NK-92 (cell line): Measurements from ENCODE around the gene ENO1.
A peak's percentile ranks its signal among the peaks of the same experiment; 100 is the strongest.
"Not testable (repeated sequence)": the region's sequence is repeated elsewhere in the genome, so short reads cannot be mapped to it uniquely, and the experiment has no call there.

Source experiments
- DNase-seq: peaks from one replicate; lab custom pipeline; 2025; ENCODE audit not compliant: unreplicated experiment; lab: John Stamatoyannopoulos, UW

Gene ENO1

DNA sequence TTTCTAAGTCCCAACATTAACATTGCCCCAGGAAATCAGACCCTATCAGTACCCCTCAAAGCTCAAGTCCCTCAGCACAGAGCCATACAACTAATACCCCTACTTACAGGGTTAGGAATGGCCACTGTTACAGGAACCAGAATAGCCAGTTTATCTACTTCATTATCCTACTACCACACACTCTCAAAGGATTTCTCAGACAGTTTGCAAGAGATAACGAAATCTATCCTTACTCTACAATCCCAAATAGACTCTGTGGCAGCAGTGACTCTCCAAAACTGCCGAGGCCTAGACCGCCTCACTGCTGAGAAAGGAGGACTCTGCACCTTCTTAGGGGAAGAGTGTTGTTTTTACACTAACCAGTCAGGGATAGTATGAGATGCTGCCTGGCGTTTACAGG is 19.0 kb upstream of the ENO1 start:
- not testable (repeated sequence) for DNase-seq

- DNase-seq: not testable (repeated sequence)
Observed at GRCh38 chr1:8896775-8897174, 18.3 kb upstream of the ENO1 start.

DNA sequence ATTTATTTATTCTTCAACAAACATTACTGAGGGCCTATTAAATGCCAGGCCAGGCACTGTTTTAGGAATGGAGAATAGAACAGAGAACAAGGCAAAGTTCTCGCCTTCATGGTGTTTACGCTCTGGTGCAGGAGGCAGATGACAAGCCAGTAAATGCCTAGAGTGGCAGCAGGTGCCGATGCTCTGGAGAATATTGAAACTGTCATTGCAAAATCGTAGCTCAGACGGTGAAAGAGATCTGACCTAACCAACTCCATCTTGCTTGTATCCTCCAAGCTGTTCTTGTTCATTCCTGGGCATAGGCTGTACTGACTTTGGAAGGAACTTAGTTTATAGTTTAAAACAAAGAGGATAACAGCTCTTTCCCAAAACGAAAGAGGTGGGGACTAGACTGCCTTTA is 13.5 kb upstream of the ENO1 start:
- DNase-seq: no peak

GRCh38 chr1:8891401-8891800 is 12.9 kb upstream of the ENO1 start:
- DNase-seq: no peak

DNA sequence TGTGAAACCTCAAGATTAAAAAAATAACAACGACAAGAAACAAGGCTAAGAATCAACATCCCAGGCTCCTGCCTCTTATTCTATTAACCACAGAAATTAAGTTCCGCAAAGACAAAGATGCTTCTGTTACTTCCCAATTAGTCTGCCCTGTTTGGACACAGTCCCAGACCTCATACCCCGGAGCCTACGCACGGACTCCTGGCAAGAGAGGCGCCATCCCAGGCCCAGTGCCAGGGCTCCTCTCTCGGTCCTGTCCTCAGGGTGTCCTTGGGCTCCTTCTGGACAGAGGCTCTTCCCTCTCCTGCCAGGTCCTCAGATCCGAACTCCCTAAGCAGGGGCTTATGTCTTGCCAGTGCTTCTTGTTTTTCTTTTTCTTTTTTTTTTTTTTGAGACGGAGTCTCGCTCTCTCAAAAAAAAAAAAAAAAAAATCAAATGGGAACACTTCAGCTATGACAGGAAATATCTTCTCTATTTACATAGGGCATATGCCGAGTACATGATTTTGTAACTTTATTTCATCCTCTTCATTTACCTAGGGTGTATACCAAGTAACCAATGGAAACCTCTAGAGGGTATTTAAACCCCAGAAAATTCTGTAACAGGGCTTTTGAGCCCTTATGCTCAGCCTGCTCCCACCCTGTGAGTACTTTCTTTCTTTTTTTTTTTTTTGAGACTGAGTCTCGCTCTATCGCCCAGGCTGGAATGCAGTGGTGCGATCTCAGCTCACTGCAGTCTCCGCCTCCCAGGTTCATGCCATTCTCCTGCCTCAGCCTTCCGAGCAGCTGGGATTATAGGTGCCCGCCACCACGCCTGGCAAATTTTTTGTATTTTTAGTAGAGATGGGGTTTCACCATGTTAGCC is 11.7 kb upstream of the ENO1 start:
- DNase-seq: no peak

- DNase-seq: no peak
Observed at GRCh38 chr1:8889103-8889846, 10.8 kb upstream of the ENO1 start.

DNA sequence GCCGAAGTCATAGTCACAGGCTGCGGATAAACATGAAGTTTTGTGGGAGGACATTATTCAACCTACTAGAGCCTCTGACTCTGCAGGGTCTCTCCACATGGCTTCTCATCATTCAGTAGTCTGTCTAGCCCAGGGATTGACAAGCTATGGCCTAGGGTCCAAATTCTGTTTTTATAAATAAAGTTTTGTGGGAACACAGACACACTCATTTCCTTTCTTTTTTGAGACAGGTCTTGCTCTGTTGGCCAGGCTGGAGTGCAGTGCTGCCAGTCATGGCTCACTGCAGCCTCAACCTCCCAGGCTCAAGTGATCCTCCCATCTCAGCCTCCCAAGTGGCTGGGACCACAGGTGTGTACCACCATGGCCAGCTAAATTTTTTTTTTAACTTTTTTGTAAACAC is 8.1 kb upstream of the ENO1 start:
- DNase-seq: no peak

DNA sequence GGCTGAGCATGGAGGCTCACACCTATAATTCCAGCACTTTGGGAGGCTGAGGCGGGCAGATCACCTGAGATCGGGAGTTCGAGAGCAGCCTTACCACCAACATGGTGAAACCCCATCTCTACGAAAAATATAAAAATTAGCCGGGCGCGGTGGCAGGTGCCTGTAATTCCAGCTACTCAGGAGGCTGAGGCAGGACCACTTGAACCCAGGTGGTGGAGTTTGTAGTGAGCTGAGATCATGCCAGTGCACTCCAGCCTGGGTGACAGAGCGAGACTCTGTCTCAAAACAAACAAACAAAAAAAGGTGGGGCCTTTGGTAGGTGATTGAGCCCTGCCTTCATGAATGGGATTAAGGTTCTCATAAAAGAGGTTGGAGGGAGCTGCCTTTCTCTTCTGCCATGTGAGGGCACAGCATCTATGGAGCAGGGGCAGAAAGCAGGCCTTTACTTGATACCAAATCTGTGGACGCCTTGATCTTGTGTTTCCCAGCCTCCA is 7.6 kb upstream of the ENO1 start:
- not testable (repeated sequence) for DNase-seq

- not testable (repeated sequence) for DNase-seq
Observed at GRCh38 chr1:8884105-8884504, 5.6 kb upstream of the ENO1 start.

GRCh38 chr1:8883491-8883890 is 5.0 kb upstream of the ENO1 start:
- DNase-seq: no peak

GRCh38 chr1:8879922-8880676 is 1.6 kb upstream of the ENO1 start:
- DNase-seq: no peak

GRCh38 chr1:8879464-8879921 is 1.0 kb upstream of the ENO1 start:
- no peak for DNase-seq

GRCh38 chr1:8878698-8879463 is 395 bp upstream of the ENO1 start:
- peak; percentile 88 for DNase-seq

DNA sequence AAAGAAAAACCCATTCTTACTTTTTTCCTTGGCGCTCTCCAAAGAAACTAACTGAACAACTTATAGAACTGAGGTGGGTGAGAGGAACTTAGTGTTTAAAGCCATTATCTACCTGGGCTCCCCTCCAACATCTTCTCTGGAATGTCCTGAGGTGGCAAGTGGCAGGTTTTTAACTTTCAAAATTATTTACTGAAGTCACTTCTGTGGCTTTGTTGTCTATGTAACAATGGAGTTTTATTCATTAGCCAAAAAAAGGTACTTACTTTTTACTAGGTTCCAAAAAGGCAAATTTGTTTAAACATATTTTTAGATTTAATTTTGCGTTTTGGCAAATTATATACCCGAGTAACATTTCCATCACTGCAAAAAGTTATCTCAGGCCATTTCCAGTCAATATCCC is 2.4 kb downstream of the ENO1 start:
- DNase-seq: no peak

GRCh38 chr1:8875216-8875861 is 3.1 kb downstream of the ENO1 start:
- DNase-seq: no peak

DNA sequence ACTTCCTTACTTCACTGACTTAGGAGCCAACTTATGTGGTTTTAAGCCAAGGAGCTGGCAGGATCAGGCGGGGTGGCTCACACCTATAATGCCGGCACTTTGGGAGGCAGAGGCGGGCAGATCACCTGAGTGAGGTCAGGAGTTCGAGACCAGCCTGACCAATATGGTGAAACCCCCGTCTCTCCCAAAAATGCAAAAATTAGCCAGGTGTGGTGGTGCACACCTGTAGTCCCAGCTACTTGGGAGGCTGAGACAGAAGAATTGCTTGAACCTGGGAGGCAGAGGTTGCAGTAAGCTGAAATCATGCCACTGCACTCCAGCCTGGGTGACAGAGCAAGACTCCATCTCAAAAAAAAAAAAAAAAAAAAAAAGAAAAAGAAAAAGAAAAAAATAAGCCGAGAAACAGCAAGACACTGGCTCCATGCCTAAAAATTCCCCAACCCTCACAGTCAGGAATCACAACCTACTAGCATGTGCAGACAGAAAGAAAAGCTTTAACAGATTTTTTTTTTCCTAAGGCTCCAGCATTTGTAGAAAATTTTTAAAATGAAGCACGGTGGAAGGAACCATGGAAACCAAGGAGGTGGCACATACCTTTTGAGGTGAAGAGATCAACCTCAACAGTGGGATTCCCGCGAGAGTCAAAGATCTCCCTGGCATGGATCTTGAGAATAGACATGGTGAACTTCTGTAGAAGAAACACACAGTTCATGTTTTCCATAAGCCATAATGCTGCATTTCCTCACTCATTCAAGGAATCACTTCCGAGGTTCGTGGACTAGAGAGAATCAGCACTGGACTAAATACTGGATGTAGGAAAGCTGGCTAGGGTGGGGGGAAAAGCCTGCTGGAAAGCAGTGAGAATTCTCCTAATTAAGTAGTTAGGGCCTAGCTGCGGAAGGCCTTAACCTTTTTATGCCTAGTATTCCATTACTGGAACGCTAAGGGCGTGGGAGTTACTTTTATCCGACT is 4.0 kb downstream of the ENO1 start:
- no peak for DNase-seq

DNA sequence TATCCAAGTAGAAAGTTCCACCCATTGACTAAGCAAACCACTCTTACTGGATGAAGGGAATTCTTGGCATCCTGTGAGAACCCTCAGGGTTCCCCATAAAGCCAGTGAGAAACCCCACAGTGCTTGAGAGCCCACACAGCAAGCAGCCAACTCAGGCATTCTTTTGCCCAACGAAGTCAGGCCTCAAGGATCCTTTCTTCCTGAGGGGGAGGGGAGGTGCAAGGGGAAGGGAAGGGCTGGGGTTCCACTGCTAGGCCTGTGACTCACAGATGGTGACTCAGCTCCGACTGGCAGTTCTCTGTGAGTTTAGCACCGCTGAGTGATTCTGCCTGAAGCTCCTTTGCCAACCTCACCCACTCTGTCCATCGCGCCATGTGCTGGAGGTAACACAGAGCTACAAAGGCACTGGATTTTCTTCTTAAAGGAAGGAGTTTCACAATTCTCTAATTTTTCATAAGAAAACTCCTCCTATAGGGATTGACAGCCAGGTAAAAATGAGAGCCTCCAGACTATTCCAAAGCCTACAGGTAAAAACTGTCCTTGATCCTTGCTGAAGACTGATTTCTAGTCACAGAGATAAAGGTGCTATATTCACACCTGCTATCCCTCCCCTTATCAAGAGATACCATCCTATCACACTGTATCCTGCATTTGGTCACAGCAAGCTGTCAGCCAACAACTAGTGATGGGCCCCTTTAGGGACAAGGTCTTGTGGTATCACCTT is 4.8 kb downstream of the ENO1 start:
- DNase-seq: no peak

DNA sequence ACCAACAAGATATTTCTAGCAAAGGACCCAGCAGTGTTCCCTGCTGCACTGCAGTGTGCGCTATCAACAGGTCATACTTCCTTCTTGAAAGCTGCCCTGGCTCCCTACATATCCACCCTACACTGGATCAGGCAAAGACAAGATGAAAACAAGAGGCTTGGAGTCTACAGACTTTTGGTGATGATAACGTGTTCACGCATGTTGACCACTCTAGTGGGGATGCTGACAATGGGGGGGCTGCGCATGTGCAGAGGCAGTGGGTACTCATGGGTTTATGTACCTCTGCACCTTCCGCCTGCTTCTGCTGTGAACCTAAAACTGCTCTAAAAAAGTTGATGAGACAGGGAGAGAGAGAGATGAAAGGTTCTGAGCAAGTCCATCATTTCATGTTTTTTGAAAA is 5.5 kb downstream of the ENO1 start:
- DNase-seq: no peak
